NCI-H1105 treated with DMSO at 0.1 percent for 48 hours (cell line): ENCODE results near the gene OR10H5.
"Not testable (repeated sequence)": the region's sequence is repeated elsewhere in the genome, so short reads cannot be mapped to it uniquely, and the experiment has no call there.

Experiments used
- DNase-seq: peaks from one replicate; lab custom pipeline; 2025; lab: John Stamatoyannopoulos, UW

The OR10H5 gene

GRCh38 chr19:15787611-15788155 lies at the start of gene OR10H5:
TSS of gene OR10H5 (plus strand) at chr19:15787661. CDS start at chr19:15794049, 6,388 bp downstream.
- no peak for DNase-seq

- no peak for DNase-seq
Measured at GRCh38 chr19:15737722-15738121, 49.7 kb upstream of the OR10H5 start, which contains the start of gene OR10H3. TSS of gene OR10H3 (plus strand) at chr19:15737985. CDS start at chr19:15741393, 3,408 bp downstream.

- DNase-seq: no peak
Measured at GRCh38 chr19:15740785-15741184, 46.7 kb upstream of the OR10H5 start.

GRCh38 chr19:15748239-15748638 lies 39.2 kb upstream of the OR10H5 start:
- DNase-seq: no peak

GRCh38 chr19:15758379-15758778 lies 29.1 kb upstream of the OR10H5 start:
- no peak for DNase-seq

GRCh38 chr19:15759962-15760565 lies 27.4 kb upstream of the OR10H5 start:
- DNase-seq: no peak

- DNase-seq: no peak
Measured at GRCh38 chr19:15769586-15769985, 17.9 kb upstream of the OR10H5 start.

- DNase-seq: not testable (repeated sequence)
Measured at GRCh38 chr19:15774159-15774558, 13.3 kb upstream of the OR10H5 start.

GRCh38 chr19:15775249-15775648 lies 12.2 kb upstream of the OR10H5 start:
- DNase-seq: no peak

- DNase-seq: no peak
Measured at GRCh38 chr19:15776264-15776663, 11.2 kb upstream of the OR10H5 start.

GRCh38 chr19:15776991-15777970 lies 10.2 kb upstream of the OR10H5 start:
- DNase-seq: no peak

GRCh38 chr19:15779756-15780476 lies 7.5 kb upstream of the OR10H5 start:
- peak; percentile 30 for DNase-seq

GRCh38 chr19:15780610-15781418 lies 6.6 kb upstream of the OR10H5 start:
- DNase-seq: no peak

- no peak for DNase-seq
Measured at GRCh38 chr19:15781661-15782060, 5.8 kb upstream of the OR10H5 start.

GRCh38 chr19:15782211-15782610 lies 5.2 kb upstream of the OR10H5 start:
- no peak for DNase-seq

- DNase-seq: not testable (repeated sequence)
Measured at GRCh38 chr19:15782896-15783295, 4.6 kb upstream of the OR10H5 start.

- no peak for DNase-seq
Measured at GRCh38 chr19:15788594-15789270, 1.3 kb downstream of the OR10H5 start.

- no peak for DNase-seq
Measured at GRCh38 chr19:15790096-15790495, 2.6 kb downstream of the OR10H5 start.

GRCh38 chr19:15794279-15794678 lies 6.8 kb downstream of the OR10H5 start:
- DNase-seq: not testable (repeated sequence)

- no peak for DNase-seq
Measured at GRCh38 chr19:15810335-15810734, 22.9 kb downstream of the OR10H5 start.

- DNase-seq: no peak
Measured at GRCh38 chr19:15811476-15811875, 24.0 kb downstream of the OR10H5 start.
